GM12865 (cell line): ENCODE data around the gene NEUROG1.

Experiments used
- DNase-seq: peaks from one replicate; pipeline ENCODE4 v3.0.0; 2010; ENCODE audit warnings: low read depth
- H3K4me3 ChIP-seq: 2 replicates; pipeline ENCODE4 v1.5.1; 2011; ENCODE audit warnings: mild to moderate bottlenecking, low read depth, low read length, control low read depth
- TF ChIP-seq, protein P1 (sequence below): IDR thresholded peaks from 2 replicates; pipeline ENCODE4 v1.5.1; 2011; ENCODE audit warnings: low read length, control low read depth, low read depth, inconsistent platforms; ENCODE audit not compliant: insufficient read depth; ENCODE audit errors: missing control alignments

The NEUROG1 gene

DNA sequence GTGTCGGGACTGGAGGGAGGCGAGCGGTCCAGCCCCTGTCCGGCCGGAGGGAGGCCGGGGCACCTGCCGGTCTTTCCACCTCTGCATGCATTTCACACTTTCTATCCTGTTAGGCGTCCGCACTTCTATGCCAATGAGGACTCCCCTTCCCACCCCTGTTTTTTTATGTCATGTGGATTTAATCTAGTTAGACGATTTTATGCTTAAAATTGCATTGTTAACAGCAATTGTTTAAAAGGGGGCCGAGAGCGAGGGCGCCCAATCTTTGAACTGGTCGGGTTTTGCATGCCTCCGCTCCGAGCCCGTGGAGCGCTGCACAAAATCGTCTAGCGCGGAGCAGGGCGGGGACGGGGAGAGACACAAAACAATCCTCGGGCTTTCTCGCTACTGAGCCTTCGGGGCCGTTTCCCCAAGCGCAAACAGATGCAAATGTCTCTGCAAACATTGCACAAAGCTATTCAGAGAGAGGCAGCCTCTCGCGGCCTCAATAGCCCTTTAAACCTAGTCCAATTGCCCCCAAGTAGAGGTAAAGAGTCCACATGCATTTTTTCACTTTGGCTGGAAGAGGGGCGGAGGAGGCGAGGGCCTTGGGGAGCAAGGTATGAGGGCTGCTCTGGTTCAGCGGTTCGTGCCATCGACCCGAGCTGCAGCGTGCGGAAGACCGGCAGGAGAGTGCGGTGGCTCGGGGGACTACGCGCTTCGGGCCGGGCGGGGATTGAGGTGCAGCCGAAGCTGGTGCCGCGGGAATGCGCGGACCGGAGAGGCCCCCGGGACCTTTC lies 46.1 kb downstream of the NEUROG1 start:
- H3K4me3 ChIP-seq = no peak overlapping the region
- DNase-seq = no peak

DNA sequence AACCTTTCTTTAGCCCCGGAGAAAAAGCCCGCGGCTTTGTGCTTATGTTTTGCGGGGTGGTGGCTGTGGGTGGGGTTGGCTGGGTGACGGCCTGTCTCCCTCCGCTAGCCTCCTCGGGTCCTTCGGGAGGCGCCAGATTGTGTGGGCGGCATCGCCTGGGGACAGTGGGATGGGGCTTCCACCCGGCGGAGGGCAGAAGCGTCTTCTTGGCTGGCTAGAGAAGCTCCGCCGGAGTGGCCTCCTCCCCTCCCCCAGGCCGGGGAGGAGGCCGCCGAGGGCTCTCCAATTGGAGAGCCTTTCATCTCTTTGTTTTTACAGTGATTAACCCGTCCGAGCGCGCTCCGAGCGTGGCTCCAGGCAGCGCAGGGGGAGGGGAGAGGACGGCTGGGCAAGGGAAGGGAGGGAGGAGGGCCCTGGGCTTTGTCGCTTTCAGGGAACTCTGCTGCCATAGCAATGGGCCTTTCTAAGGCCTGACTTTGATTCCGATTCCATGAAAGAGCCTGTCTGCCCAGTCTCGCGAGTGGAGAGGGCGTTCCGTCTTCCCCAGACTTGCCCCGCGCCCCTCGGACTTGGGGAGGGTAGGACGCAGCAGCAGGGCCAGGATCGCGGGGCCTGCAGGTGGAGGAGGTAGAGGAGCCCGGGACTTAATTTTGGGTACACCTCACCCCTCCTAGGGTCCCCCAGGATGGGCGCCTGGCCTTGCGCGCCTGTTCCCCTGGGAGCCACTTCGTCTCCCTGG lies 46.9 kb downstream of the NEUROG1 start:
- no peak overlapping the region for H3K4me3 ChIP-seq
- no peak for DNase-seq
- TF ChIP-seq, protein P1, sequence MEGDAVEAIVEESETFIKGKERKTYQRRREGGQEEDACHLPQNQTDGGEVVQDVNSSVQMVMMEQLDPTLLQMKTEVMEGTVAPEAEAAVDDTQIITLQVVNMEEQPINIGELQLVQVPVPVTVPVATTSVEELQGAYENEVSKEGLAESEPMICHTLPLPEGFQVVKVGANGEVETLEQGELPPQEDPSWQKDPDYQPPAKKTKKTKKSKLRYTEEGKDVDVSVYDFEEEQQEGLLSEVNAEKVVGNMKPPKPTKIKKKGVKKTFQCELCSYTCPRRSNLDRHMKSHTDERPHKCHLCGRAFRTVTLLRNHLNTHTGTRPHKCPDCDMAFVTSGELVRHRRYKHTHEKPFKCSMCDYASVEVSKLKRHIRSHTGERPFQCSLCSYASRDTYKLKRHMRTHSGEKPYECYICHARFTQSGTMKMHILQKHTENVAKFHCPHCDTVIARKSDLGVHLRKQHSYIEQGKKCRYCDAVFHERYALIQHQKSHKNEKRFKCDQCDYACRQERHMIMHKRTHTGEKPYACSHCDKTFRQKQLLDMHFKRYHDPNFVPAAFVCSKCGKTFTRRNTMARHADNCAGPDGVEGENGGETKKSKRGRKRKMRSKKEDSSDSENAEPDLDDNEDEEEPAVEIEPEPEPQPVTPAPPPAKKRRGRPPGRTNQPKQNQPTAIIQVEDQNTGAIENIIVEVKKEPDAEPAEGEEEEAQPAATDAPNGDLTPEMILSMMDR = no peak

More for the DNA sequence above, 46.1 kb downstream of the NEUROG1 start:
- TF ChIP-seq, protein P1 = no peak

DNA sequence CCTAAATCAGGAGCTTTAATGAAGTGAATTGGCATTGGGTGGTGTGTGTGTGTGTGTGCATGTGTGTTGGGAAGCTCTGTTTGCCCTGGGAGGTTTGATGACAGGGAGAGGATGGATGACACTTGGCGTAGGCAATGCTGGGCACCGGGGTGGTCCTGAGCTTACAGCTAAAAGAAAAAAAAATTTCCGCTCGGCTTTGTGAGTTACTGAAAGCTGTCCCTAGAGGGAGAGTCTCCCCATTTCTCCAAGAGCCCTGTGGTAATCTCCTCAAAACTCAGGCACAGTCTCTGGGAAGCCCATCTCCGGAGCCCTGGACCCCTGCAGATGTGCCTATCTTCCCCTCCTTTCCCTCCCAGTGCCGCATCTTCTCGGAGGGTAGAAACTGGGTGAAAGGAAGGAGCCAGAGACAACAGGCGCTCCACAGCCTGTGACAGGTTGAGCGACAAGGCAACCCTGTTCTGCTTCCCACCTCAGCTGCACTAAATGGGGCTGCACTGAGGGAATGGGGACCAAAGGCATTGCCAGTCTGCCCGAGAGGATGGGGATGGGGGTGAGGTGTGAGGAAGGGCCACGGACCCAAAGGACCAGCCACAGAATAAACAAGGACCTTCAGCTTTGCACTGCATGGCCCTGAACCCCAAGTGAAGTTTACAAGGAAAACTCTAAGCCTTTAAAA lies 47.8 kb downstream of the NEUROG1 start:
- DNase-seq = no peak
- TF ChIP-seq, protein P1 = no peak
- no peak overlapping the region for H3K4me3 ChIP-seq

DNA sequence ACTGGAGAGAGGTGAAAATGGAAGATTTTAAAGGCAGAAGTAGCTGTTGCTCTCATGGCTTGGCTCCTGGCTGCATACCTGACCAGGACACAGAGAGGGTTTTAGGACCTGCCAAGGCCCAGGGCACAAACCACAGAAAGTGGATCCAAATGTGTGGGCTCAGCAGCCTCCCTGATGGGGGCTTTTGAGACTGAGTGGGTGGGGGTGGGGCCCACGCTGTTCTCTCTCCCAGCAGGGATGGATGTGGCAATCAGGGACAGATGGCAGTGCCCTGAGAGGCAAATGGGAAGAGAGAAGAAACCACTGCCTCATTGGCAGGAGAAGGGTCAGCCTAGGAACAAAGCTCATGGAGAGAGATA lies 48.7 kb downstream of the NEUROG1 start:
- TF ChIP-seq, protein P1 = no peak
- no peak for DNase-seq
- H3K4me3 ChIP-seq = no peak overlapping the region

DNA sequence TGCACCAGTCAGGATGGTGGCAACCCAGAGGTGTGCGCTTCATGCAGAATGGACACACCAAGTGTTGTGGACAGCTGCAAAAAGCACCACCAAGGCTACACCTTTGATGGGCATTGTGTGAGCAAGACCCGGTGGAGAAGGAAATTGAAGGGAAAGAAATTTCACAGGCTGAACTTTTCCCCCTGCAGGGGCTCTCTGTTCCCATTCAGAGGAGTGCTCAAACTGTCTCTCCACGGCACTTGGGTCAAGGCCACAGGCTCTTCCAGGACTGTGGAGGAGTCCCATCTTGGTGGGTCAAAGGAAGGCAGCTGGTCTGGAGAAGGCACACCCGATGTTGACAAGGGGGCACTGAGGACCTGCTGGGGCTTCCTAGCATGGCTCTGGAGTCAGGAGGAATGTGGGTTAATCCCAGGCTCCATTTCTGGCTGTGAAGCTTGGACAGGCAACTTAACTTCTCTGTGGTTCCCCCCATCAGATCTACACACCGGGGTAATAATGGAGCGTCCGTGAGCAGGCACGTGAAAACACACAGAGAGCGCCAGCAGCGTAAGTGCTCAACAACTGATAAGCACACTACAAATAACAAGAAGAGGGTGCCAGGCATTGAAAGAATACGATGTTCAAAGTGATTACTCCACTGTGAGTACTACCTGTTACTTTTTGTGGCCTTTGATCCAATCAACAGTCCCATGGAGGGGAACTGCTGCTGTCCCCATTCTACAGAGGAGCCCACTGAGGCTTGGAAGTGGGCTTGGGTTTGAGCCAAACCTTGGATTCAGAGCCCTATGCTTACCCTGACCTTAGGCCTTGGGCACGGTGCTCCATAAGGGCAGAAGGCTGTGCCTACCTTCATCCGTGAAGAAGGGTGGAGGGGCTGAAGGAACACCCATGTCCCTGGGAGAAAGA lies 49.4 kb downstream of the NEUROG1 start:
- TF ChIP-seq, protein P1 = no peak

DNA sequence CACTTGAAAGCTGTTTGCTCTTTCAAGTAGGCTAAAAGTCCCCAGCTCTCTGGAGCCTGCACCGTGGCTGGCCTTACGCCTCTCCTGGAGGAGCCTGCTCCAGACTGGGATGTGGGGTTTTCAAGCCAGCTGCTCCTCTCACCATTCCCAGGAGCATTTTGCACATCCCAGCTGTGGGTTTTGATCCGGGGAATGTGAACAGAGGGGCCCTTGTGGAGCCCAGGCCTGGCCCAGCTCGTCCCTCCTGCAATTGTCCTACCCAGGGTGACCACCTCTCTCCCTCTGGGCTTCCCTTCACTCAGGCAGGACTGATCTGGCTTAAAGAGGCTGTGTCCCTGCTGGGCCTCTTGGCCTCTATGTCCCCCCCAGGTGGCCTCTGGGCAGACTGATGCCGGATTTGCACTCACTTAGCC lies 51.1 kb downstream of the NEUROG1 start:
- no peak overlapping the region for H3K4me3 ChIP-seq
- DNase-seq = no peak
- TF ChIP-seq, protein P1 = no peak

More for the DNA sequence above, 49.4 kb downstream of the NEUROG1 start:
- DNase-seq = no peak
- H3K4me3 ChIP-seq = no peak overlapping the region
